HG03354 (cell line): ENCODE results near the gene C5AR2.
"Not testable (repeated sequence)": the region's sequence is repeated elsewhere in the genome, so short reads cannot be mapped to it uniquely, and the experiment has no call there.

Experiments
- ATAC-seq: cut with Tn5 transposase; IDR thresholded peaks from one replicate; pipeline ENCODE4 v1.9.1; 2021; ENCODE audit warnings: mild to moderate bottlenecking; ENCODE audit not compliant: unreplicated experiment, poor library complexity, severe bottlenecking

Gene C5AR2

GRCh38 chr19:47357788-47358680 is 26.1 kb downstream of the C5AR2 start:
- ATAC-seq, result no peak

GRCh38 chr19:47358936-47359335 is 27.0 kb downstream of the C5AR2 start:
- no peak for ATAC-seq

- ATAC-seq, result no peak
These were observed 30.3 kb downstream of the C5AR2 start for GRCh38 chr19:47362321-47362720.

GRCh38 chr19:47363758-47364531 is 32.0 kb downstream of the C5AR2 start:
- no peak for ATAC-seq

- ATAC-seq, result not testable (repeated sequence)
These were observed 33.5 kb downstream of the C5AR2 start for GRCh38 chr19:47365455-47365854.

GRCh38 chr19:47370045-47370611 is 38.2 kb downstream of the C5AR2 start:
- no peak for ATAC-seq

- ATAC-seq, result no peak
These were observed 39.3 kb downstream of the C5AR2 start for GRCh38 chr19:47371261-47371660.

- ATAC-seq, result no peak
These were observed 40.6 kb downstream of the C5AR2 start for GRCh38 chr19:47372603-47373002.

- no peak for ATAC-seq
These were observed 41.6 kb downstream of the C5AR2 start for GRCh38 chr19:47373246-47374240.

- ATAC-seq, result no peak
These were observed 43.1 kb downstream of the C5AR2 start for GRCh38 chr19:47374876-47375693.

- ATAC-seq, result no peak
These were observed 44.0 kb downstream of the C5AR2 start for GRCh38 chr19:47375694-47376588.

GRCh38 chr19:47376589-47377144 is 44.7 kb downstream of the C5AR2 start:
- ATAC-seq, result no peak

GRCh38 chr19:47377208-47377701 is 45.3 kb downstream of the C5AR2 start:
- ATAC-seq, result no peak

GRCh38 chr19:47377801-47378200 is 45.8 kb downstream of the C5AR2 start:
- ATAC-seq, result no peak

- no peak for ATAC-seq
These were observed 46.3 kb downstream of the C5AR2 start for GRCh38 chr19:47378246-47378645.

- ATAC-seq, result no peak
These were observed 47.5 kb downstream of the C5AR2 start for GRCh38 chr19:47379381-47379938.

GRCh38 chr19:47380559-47380958 is 48.6 kb downstream of the C5AR2 start:
- ATAC-seq, result no peak
